ENCODE measurements around the gene EDAR.

Gene EDAR

GRCh38 chr2:108937367-108938017 lies 51.5 kb downstream of the EDAR start:
- no peaks in the 10 kb centered on the region for H3K36me3 ChIP-seq (ENCODE audit: insufficient read depth, low read length)
- no peak overlapping the region for H3K4me3 ChIP-seq
- H3K9ac ChIP-seq (ENCODE audit: insufficient read length): no peak overlapping the region
- TF ChIP-seq POLR2AphosphoS5 (IDR thresholded peaks at IDR 0.05; ENCODE audit: borderline replicate concordance, low read depth, low read length) (no peak), FOXP2 (optimal IDR thresholded peaks at IDR 0.05; ENCODE audit: control extremely low read depth, extremely low read length, insufficient read depth) (no peak), EZH2 (IDR thresholded peaks at IDR 0.05) (no peak)
- DNase-seq (ENCODE audit: low read depth, low spot score): no peak
- H3K9me3 ChIP-seq (ENCODE audit: low read depth, low read length): no peaks in the 10 kb centered on the region
- no peak overlapping the region for H3K27ac ChIP-seq

DNA sequence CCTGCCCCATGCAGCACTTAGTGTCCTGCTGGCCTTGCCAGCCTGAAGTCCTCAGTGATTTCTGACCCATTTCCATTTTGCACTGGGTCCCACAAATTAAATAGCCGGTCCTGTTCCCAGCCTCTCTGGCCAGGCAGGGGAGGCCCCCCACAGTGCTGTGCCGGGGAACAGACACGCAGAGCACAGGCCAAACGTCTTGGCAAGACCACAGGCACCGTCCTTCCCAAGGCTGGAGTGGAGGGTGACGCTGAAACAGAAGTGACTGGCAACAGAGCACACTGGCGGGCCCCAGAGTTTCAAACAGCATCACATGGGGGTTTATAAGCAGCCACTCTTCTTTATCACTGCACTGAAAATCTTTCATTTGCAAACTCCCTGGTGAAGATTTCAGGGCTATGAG lies 52.2 kb downstream of the EDAR start:
- no peak overlapping the region for H3K9ac ChIP-seq (ENCODE audit: insufficient read length)
- H3K36me3 ChIP-seq (ENCODE audit: insufficient read depth, low read length): no peaks in the 10 kb centered on the region
- H3K4me3 ChIP-seq: no peak overlapping the region
- H3K9me3 ChIP-seq (ENCODE audit: low read depth, low read length): no peaks in the 10 kb centered on the region
- TF ChIP-seq EZH2 (IDR thresholded peaks at IDR 0.05) (no peak), POLR2AphosphoS5 (IDR thresholded peaks at IDR 0.05; ENCODE audit: borderline replicate concordance, low read depth, low read length) (no peak), FOXP2 (optimal IDR thresholded peaks at IDR 0.05; ENCODE audit: control extremely low read depth, extremely low read length, insufficient read depth) (no peak)
- no peak for DNase-seq (ENCODE audit: low read depth, low spot score)
- H3K27ac ChIP-seq: no peak overlapping the region

DNA sequence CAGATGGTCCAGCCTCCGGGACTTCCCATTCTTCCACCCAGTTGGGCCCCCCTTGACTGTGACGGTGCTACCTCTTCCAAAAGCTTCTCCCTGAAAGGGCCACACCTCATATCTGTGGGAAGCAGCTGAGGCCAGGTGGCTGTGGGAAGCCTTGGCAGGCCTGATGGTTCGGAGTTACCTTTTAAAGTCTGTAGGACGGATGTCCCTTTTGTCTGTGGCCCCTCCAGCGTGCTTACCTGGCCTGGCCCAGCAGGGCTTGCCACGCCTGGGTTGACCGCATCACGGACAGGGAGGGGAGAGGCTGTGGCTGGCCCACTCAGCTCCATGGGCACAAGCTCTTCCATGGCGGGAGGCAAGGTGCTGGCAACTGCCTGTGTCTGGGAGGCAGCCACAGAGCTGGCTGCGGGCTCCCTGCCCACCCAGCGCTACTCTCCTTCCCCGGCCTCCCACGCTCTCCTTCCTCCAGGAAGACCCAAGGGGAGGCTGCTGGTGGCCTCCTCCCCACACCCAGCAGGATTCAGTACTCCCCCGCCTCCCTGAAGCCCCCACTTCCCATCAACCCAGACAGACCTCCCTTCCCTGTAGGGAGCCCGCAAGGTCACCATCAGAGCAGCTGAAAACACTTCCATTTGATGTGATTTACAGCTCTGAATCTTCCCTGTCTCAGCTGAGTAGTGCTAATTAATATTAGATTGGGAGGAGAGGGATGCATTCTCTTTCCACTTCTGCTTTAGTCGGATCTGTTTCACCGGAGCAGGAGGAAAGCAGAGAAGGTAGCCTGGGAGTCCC lies 52.8 kb downstream of the EDAR start:
- Histone ChIP-seq H3K36me3 (ENCODE audit: insufficient read depth, low read length) (no peaks in the 10 kb centered on the region), H3K9ac (ENCODE audit: insufficient read length) (no peak overlapping the region), H3K27ac (no peak overlapping the region), H3K9me3 (ENCODE audit: low read depth, low read length) (no peaks in the 10 kb centered on the region), H3K4me3 (no peak overlapping the region)
- DNase-seq (ENCODE audit: low read depth, low spot score): no peak
- TF ChIP-seq FOXP2 (optimal IDR thresholded peaks at IDR 0.05; ENCODE audit: control extremely low read depth, extremely low read length, insufficient read depth) (no peak), POLR2AphosphoS5 (IDR thresholded peaks at IDR 0.05; ENCODE audit: borderline replicate concordance, low read depth, low read length) (no peak), EZH2 (IDR thresholded peaks at IDR 0.05) (no peak)

DNA sequence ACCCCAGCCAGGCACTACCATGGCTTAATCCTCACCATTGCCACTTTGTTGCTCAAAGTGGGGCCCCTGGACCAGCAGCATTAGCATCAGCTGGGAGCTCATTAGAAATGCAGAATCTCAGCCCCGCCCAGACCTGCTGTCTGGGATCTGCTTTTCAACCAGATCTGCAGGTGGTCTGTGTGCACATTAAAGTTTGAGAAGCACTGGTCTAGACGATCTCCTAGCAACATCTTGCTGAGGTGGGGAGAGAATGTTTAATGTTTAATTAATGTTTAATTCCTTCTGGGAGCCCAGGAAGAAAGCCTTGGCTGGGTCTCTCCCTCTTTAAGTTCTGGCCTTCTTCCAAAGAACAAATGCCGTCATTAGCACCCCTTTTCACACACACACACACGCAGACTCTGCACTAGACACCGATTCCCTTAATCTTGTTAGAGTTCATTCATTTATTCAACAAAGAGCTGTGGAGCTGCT lies 53.7 kb downstream of the EDAR start:
- Histone ChIP-seq H3K36me3 (ENCODE audit: insufficient read depth, low read length) (no peaks in the 10 kb centered on the region), H3K4me3 (no peak overlapping the region), H3K9me3 (ENCODE audit: low read depth, low read length) (no peaks in the 10 kb centered on the region), H3K27ac (no peak overlapping the region), H3K9ac (ENCODE audit: insufficient read length) (no peak overlapping the region)
- TF ChIP-seq POLR2AphosphoS5 (IDR thresholded peaks at IDR 0.05; ENCODE audit: borderline replicate concordance, low read depth, low read length): no peak
- no peak for TF ChIP-seq FOXP2 (optimal IDR thresholded peaks at IDR 0.05; ENCODE audit: control extremely low read depth, extremely low read length, insufficient read depth)
- TF ChIP-seq EZH2 (IDR thresholded peaks at IDR 0.05): no peak
- DNase-seq (ENCODE audit: low read depth, low spot score): no peak

- H3K4me3 ChIP-seq: no peak overlapping the region
- no peak overlapping the region for H3K27ac ChIP-seq
- TF ChIP-seq POLR2AphosphoS5 (IDR thresholded peaks at IDR 0.05; ENCODE audit: borderline replicate concordance, low read depth, low read length) (no peak), EZH2 (IDR thresholded peaks at IDR 0.05) (no peak), FOXP2 (optimal IDR thresholded peaks at IDR 0.05; ENCODE audit: control extremely low read depth, extremely low read length, insufficient read depth) (no peak)
- no peak for DNase-seq (ENCODE audit: low read depth, low spot score)
- no peaks in the 10 kb centered on the region for H3K9me3 ChIP-seq (ENCODE audit: low read depth, low read length)
- H3K36me3 ChIP-seq (ENCODE audit: insufficient read depth, low read length): no peaks in the 10 kb centered on the region
- H3K9ac ChIP-seq (ENCODE audit: insufficient read length): no peak overlapping the region
Measured at GRCh38 chr2:108934583-108935245, 54.3 kb downstream of the EDAR start.

- TF ChIP-seq POLR2AphosphoS5 (IDR thresholded peaks at IDR 0.05; ENCODE audit: borderline replicate concordance, low read depth, low read length) (no peak), FOXP2 (optimal IDR thresholded peaks at IDR 0.05; ENCODE audit: control extremely low read depth, extremely low read length, insufficient read depth) (no peak), EZH2 (IDR thresholded peaks at IDR 0.05) (no peak)
- no peak overlapping the region for H3K27ac ChIP-seq
- DNase-seq (ENCODE audit: low read depth, low spot score): no peak
- no peaks in the 10 kb centered on the region for H3K9me3 ChIP-seq (ENCODE audit: low read depth, low read length)
- H3K36me3 ChIP-seq (ENCODE audit: insufficient read depth, low read length): no peaks in the 10 kb centered on the region
- no peak overlapping the region for H3K4me3 ChIP-seq
- no peak overlapping the region for H3K9ac ChIP-seq (ENCODE audit: insufficient read length)
Measured at GRCh38 chr2:108934151-108934550, 54.9 kb downstream of the EDAR start.

DNA sequence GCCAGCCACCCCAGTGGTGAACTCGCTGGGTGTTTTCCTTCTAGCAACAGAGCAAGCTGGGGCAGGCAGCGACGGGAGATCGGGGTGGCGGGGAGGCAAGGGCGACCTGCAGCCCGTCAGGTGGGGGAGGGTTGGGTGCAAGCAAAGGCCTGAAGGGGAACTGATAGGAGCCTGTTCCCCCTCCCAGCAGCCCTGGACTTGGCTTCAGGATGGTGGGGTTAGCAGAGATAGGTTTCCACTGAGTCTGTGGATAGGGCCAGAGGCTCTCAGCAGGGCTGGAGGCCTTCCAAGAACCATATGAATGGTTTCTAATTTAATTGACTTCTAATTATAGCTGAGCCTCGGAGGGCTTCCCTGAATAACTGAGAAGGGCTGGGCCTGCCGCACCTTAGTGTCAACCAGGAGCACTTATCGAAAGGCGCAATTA lies 55.3 kb downstream of the EDAR start:
- no peak for TF ChIP-seq EZH2 (IDR thresholded peaks at IDR 0.05)
- Histone ChIP-seq H3K9me3 (ENCODE audit: low read depth, low read length) (no peaks in the 10 kb centered on the region), H3K36me3 (ENCODE audit: insufficient read depth, low read length) (no peaks in the 10 kb centered on the region), H3K27ac (no peak overlapping the region), H3K9ac (ENCODE audit: insufficient read length) (no peak overlapping the region), H3K4me3 (no peak overlapping the region)
- no peak for DNase-seq (ENCODE audit: low read depth, low spot score)

DNA sequence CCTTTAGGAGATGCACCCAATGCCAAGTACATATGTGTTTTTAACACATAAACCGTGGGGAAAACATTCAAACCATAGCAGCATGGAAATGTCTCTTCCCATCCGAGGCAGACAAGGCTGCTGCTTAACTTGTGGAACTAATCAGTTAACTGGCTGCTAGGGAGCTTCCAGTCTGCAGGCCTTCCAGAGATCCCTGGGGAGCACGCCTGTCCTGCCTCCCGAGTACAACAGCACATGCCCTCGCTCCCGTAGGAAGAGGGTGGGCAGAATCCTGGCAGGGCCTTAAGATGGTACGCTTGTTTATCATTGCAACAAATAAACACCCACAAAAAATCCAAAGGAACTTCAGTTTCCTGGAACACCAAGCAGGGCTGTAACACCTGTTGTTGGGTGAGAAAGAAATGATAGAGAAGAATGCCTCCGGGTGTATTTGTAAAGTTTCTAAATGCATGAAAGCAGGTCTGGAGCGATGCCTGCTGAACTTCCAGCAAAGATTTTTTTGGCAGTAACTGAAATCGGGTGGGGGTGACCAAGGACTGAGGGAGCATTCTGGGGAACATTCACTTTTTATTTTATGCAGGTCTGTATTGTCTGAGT lies 56.2 kb downstream of the EDAR start:
- H3K27ac ChIP-seq: no peak overlapping the region
- H3K9me3 ChIP-seq (ENCODE audit: low read depth, low read length): no peaks in the 10 kb centered on the region
- no peak overlapping the region for H3K4me3 ChIP-seq
- H3K36me3 ChIP-seq (ENCODE audit: insufficient read depth, low read length): no peaks in the 10 kb centered on the region
- TF ChIP-seq FOXP2 (optimal IDR thresholded peaks at IDR 0.05; ENCODE audit: control extremely low read depth, extremely low read length, insufficient read depth) (no peak), EZH2 (IDR thresholded peaks at IDR 0.05) (no peak), POLR2AphosphoS5 (IDR thresholded peaks at IDR 0.05; ENCODE audit: borderline replicate concordance, low read depth, low read length) (no peak)
- no peak for DNase-seq (ENCODE audit: low read depth, low spot score)
- no peak overlapping the region for H3K9ac ChIP-seq (ENCODE audit: insufficient read length)

Measured in SK-N-MC (cell line).